H1 (cell line): ENCODE measurements around the gene SNAPC1. TPM values are rescaled to one million over a fixed set of nuclear protein-coding genes. Genes with fewer than 3 reads are reported as not detected.

Source experiments
- CTCF ChIA-PET: fragments of 300-600 bp; sonication (Branson Sonifier 250); formaldehyde crosslinking; loops from one replicate; lab custom pipeline; 2021; ENCODE audit not compliant: partially characterized antibody; lab: Charles Lee
- POLR2A ChIA-PET: fragments of 300-600 bp; sonication (Branson Sonifier 250); formaldehyde crosslinking; loops from one replicate; lab custom pipeline; 2021; ENCODE audit warnings: inconsistent platforms; ENCODE audit not compliant: partially characterized antibody; lab: Charles Lee
- DNase-seq, 2 experiments: peaks; one replicate each; pipeline versions ENCODE4 v3.0.0 to v3.0.0-alpha.2; 2010 to 2022; ENCODE audit warnings: low spot score in 2 of 2, low read depth in 1 of 2, mixed read lengths in 1 of 2
- FAIRE-seq: peaks from 2 replicates; lab custom pipeline; 2011; peaks lifted over from hg19 to GRCh38; lab: Jason Lieb, UNC
- H2AFZ ChIP-seq: 2 replicates; pipeline ENCODE4 v1.8.1; 2012; ENCODE audit warnings: low read length, inconsistent platforms
- H2AK5ac ChIP-seq: 2 replicates; pipeline ENCODE4 v1.6.1; 2013; ENCODE audit warnings: low read depth, low read length
- H2BK120ac ChIP-seq: replicated peaks from 2 replicates; pipeline ENCODE3; 2013; ENCODE audit warnings: low read depth, low read length, inconsistent platforms
- H2BK12ac ChIP-seq: 2 replicates; pipeline ENCODE4 v1.6.1; 2013; ENCODE audit warnings: low read depth, low read length
- H2BK15ac ChIP-seq: 2 replicates; pipeline ENCODE4 v1.6.1; 2013; ENCODE audit warnings: low read length
- H2BK20ac ChIP-seq: 2 replicates; pipeline ENCODE4 v1.6.1; 2013; ENCODE audit warnings: low read length
- H2BK5ac ChIP-seq: 2 replicates; pipeline ENCODE4 v1.6.1; 2013; ENCODE audit warnings: low read depth, low read length
- H3K14ac ChIP-seq: 2 replicates; pipeline ENCODE4 v1.6.1; 2013; ENCODE audit warnings: inconsistent platforms; ENCODE audit not compliant: insufficient read length
- H3K18ac ChIP-seq: 2 replicates; pipeline ENCODE4 v1.6.1; 2013; ENCODE audit warnings: low read length; ENCODE audit errors: extremely low read depth
- H3K23ac ChIP-seq: 2 replicates; pipeline ENCODE4 v1.6.1; 2013; ENCODE audit warnings: inconsistent platforms; ENCODE audit not compliant: insufficient read length
- H3K23me2 ChIP-seq: 2 replicates; pipeline ENCODE4 v1.6.1; 2013; ENCODE audit warnings: low read depth, low read length
- H3K27ac ChIP-seq: 2 replicates; pipeline ENCODE4 v1.6.1; 2011; ENCODE audit warnings: low read depth, low read length, inconsistent platforms
- H3K27me3 ChIP-seq, 4 experiments: replicated peaks in 1 of 4; 1 replicate in 1 of 4; 2 replicates in 3 of 4; pipeline versions ENCODE4 v1.6.1 to v1.8.1; 2011 to 2013; ENCODE audit warnings: low read length in 3 of 4, mild to moderate bottlenecking in 3 of 4, inconsistent platforms in 2 of 4, mixed read lengths in 2 of 4, moderate library complexity in 1 of 4; ENCODE audit not compliant: control insufficient read depth in 3 of 4, insufficient read depth in 3 of 4; ENCODE audit errors: extremely low read depth in 1 of 4
- H3K36me3 ChIP-seq, 4 experiments: 2 replicates each; pipeline versions ENCODE4 v1.6.1 to v1.8.1; 2011 to 2013; ENCODE audit warnings: mild to moderate bottlenecking in 4 of 4, low read length in 3 of 4, moderate library complexity in 2 of 4, control low read depth in 1 of 4, inconsistent platforms in 1 of 4; ENCODE audit not compliant: insufficient read depth in 4 of 4, control insufficient read depth in 2 of 4
- H3K4ac ChIP-seq: replicated peaks from 2 replicates; pipeline ENCODE3; 2013; ENCODE audit warnings: low read length, low read depth, mixed read lengths, inconsistent platforms; ENCODE audit not compliant: insufficient read length
- H3K4me1 ChIP-seq, 4 experiments: replicated peaks in 1 of 4; 1 replicate in 1 of 4; 2 replicates in 3 of 4; pipeline versions ENCODE4 v1.6.1 to v1.8.1; 2011 to 2013; ENCODE audit warnings: low read length in 3 of 4, inconsistent platforms in 2 of 4, mixed read lengths in 1 of 4; ENCODE audit not compliant: insufficient read depth in 4 of 4, control insufficient read depth in 3 of 4
- H3K4me2 ChIP-seq, 2 experiments: 2 replicates each; pipeline versions ENCODE4 v1.6.1 to v1.8.1; 2011 to 2013; ENCODE audit warnings: low read depth in 2 of 2, low read length in 2 of 2, control low read depth in 1 of 2, inconsistent platforms in 1 of 2, mild to moderate bottlenecking in 1 of 2; ENCODE audit not compliant: insufficient read depth in 1 of 2
- H3K4me3 ChIP-seq, 4 experiments: fragments of 200-600, 300-600 bp in 1 of 4; sonication (generic), shearing (Covaris generic), sonication (Bioruptor Twin) in 1 of 4; 2 replicates each; pipeline versions ENCODE4 v1.5.1 to v1.8.1; 2011 to 2016; ENCODE audit warnings: low read length in 4 of 4, low read depth in 3 of 4, control low read depth in 2 of 4, inconsistent platforms in 2 of 4, mild to moderate bottlenecking in 2 of 4, mixed read lengths in 1 of 4, moderate library complexity in 1 of 4; ENCODE audit not compliant: insufficient read depth in 2 of 4; ENCODE audit errors: extremely low read depth in 1 of 4
- H3K56ac ChIP-seq: replicated peaks from 2 replicates; pipeline ENCODE3; 2013; ENCODE audit warnings: low read depth, mild to moderate bottlenecking, mixed read lengths, low read length, inconsistent platforms; ENCODE audit not compliant: insufficient read length
- H3K79me1 ChIP-seq: 2 replicates; pipeline ENCODE4 v1.6.1; 2013; ENCODE audit warnings: low read depth, low read length, control low read depth
- H3K79me2 ChIP-seq, 2 experiments: 2 replicates each; pipeline versions ENCODE4 v1.6.1 to v1.8.1; 2012 to 2013; ENCODE audit warnings: low read length in 2 of 2, mild to moderate bottlenecking in 2 of 2, inconsistent platforms in 1 of 2; ENCODE audit not compliant: insufficient read depth in 2 of 2, control insufficient read depth in 1 of 2
- H3K9ac ChIP-seq, 4 experiments: replicated peaks in 1 of 4; 1 replicate in 1 of 4; 2 replicates in 3 of 4; pipeline versions ENCODE4 v1.6.1 to v1.8.1; 2011 to 2013; ENCODE audit warnings: low read depth in 3 of 4, low read length in 3 of 4, control low read depth in 2 of 4, mild to moderate bottlenecking in 2 of 4, moderate library complexity in 2 of 4, inconsistent platforms in 1 of 4; ENCODE audit errors: extremely low read depth in 1 of 4
- H3K9me3 ChIP-seq, 2 experiments: 2 replicates each; pipeline versions ENCODE4 v1.6.1 to v1.8.1; 2012 to 2013; ENCODE audit warnings: mild to moderate bottlenecking in 2 of 2, moderate library complexity in 2 of 2, control low read depth in 1 of 2, inconsistent platforms in 1 of 2, low read depth in 1 of 2, low read length in 1 of 2, mixed read lengths in 1 of 2; ENCODE audit not compliant: insufficient read depth in 2 of 2
- H4K20me1 ChIP-seq, 2 experiments: replicated peaks in 1 of 2; 2 replicates each; pipeline versions ENCODE3 to v1.8.1; 2011 to 2013; ENCODE audit warnings: inconsistent platforms in 2 of 2, low read length in 2 of 2, mild to moderate bottlenecking in 1 of 2; ENCODE audit not compliant: insufficient read depth in 2 of 2, control insufficient read depth in 1 of 2
- H4K5ac ChIP-seq: 2 replicates; pipeline ENCODE4 v1.6.1; 2013; ENCODE audit warnings: low read length, low read depth, mixed read lengths, inconsistent platforms; ENCODE audit not compliant: insufficient read length
- H4K8ac ChIP-seq: 2 replicates; pipeline ENCODE4 v1.8.0; 2013; ENCODE audit warnings: mild to moderate bottlenecking, moderate library complexity, low read length, inconsistent platforms; ENCODE audit not compliant: insufficient read depth; ENCODE audit errors: extremely low read depth
- H4K91ac ChIP-seq: replicated peaks from 2 replicates; pipeline ENCODE3; 2013; ENCODE audit warnings: low read length, mixed read lengths, inconsistent platforms; ENCODE audit not compliant: insufficient read length
- ASH2L ChIP-seq: fragments of 200-600, 300-600 bp; sonication (generic); IDR thresholded peaks from one replicate; pipeline ENCODE4 v1.7.1; 2017; ENCODE audit warnings: low read length
- EZH2 ChIP-seq: fragments of 200-600 bp; sonication (generic); IDR thresholded peaks from 2 replicates; pipeline ENCODE4 v1.7.1; 2012; ENCODE audit warnings: low read depth, mild to moderate bottlenecking, moderate library complexity, low read length, inconsistent platforms; ENCODE audit not compliant: severe bottlenecking
- JUND ChIP-seq: IDR thresholded peaks from 2 replicates; pipeline ENCODE4 v1.6.1; 2011; ENCODE audit warnings: mild to moderate bottlenecking, improper control_type of control experiment, low read length
- MAFK ChIP-seq: IDR thresholded peaks from 2 replicates; pipeline ENCODE4 v1.6.1; 2012; ENCODE audit warnings: low read depth, mild to moderate bottlenecking, improper control_type of control experiment, low read length
- PHF8 ChIP-seq: fragments of 200-600 bp; sonication (generic); conservative IDR thresholded peaks from 2 replicates; pipeline ENCODE4 v1.7.1; 2012; ENCODE audit warnings: low read depth, mild to moderate bottlenecking, inconsistent platforms, low read length, moderate library complexity
- POU5F1 ChIP-seq: IDR thresholded peaks from 2 replicates; pipeline ENCODE4 v1.6.1; 2011; ENCODE audit warnings: low read depth, mild to moderate bottlenecking, low read length, moderate library complexity
- RBBP5 ChIP-seq: IDR thresholded peaks from 2 replicates; pipeline ENCODE4 v1.7.1; 2012; ENCODE audit warnings: low read depth, mild to moderate bottlenecking, inconsistent platforms, low read length, moderate library complexity, borderline replicate concordance
- SAP30 ChIP-seq: fragments of 300-600 bp; sonication (generic); IDR thresholded peaks from 2 replicates; pipeline ENCODE4 v1.7.1; 2012; ENCODE audit warnings: low read length, moderate library complexity, mild to moderate bottlenecking, inconsistent platforms; ENCODE audit not compliant: insufficient read depth, insufficient replicate concordance
- SIN3A ChIP-seq, 2 experiments: IDR thresholded peaks in 1 of 2; conservative IDR thresholded peaks in 1 of 2; 2 replicates each; pipeline ENCODE4 v1.6.1; 2011 to 2012; ENCODE audit warnings: low read length in 2 of 2, improper control_type of control experiment in 1 of 2, low read depth in 1 of 2, mild to moderate bottlenecking in 1 of 2
- SIX5 ChIP-seq: IDR thresholded peaks from 2 replicates; pipeline ENCODE4 v1.6.1; 2011; ENCODE audit warnings: mild to moderate bottlenecking, low read depth, low read length
- SP2 ChIP-seq: IDR thresholded peaks from 2 replicates; pipeline ENCODE4 v1.6.1; 2012; ENCODE audit warnings: mild to moderate bottlenecking, low read length, inconsistent platforms
- TEAD4 ChIP-seq: IDR thresholded peaks from 2 replicates; pipeline ENCODE4 v1.6.1; 2012; ENCODE audit warnings: low read depth, low read length, inconsistent platforms, mixed read lengths
- polyA plus RNA-seq, 7 experiments: library from polyadenylated mRNA; depleted of rRNA in 3 of 7; stranded (reverse) in 5 of 7; unstranded in 2 of 7; fragments of >200 nt in 5 of 7; fragments of 200-250 nt in 2 of 7; gene quantifications; 1 replicate in 5 of 7; 2 replicates in 1 of 7; 4 replicates in 1 of 7; pipeline versions ENCODE4 v1.2.1 to v1.2.3, GENCODE V29; 2011 to 2013; ENCODE audit warnings: missing spikeins in 2 of 7, mixed read lengths in 2 of 7
- total RNA-seq: library from RNA; stranded (reverse); fragmentation: NEBNext Ultra II Directional; extraction: Animal tissue kit (Norgen Biotek cat#: 25700); gene quantifications from 2 replicates; pipeline ENCODE4 v1.2.1, GENCODE V29; 2021
- TF ChIP-seq, protein P1 (sequence below): IDR thresholded peaks from 2 replicates; pipeline ENCODE4 v1.6.1; 2012; ENCODE audit warnings: low read length, inconsistent platforms

The SNAPC1 gene
- total and polyA plus RNA-seq, 2 of the 8 experiments (the other 6 are each of a cell fraction or from before 2014, with no cell fraction given), result 5.8 to 11.1 TPM

DNA sequence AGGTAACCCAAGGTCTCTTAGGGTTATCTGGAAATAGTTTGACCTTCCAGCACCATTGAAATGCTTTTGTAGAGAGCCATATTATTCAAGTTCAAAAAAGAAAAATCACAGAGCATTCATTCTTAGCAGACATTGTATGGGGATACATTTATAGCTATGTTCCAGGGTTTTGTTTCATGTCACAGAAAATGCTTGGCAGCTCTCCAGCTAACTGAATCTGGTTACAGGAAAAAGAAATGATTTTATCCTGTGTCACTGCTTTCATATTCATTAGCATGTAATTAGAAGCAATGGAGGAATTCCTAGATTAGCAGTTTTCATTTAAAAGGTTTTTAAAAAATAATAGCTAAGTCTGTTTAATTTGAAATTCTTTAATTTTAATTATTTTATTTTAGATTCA lies 78.9 kb downstream of the SNAPC1 start:
- Histone ChIP-seq H3K9ac (no peak overlapping the region), H4K20me1 (no peaks in the 10 kb centered on the region), H2BK120ac (no peak overlapping the region), H3K79me2 (no peaks in the 10 kb centered on the region), H3K79me1 (no peaks in the 10 kb centered on the region), H3K14ac (no peak overlapping the region), H3K23ac (no peak overlapping the region), H3K56ac (no peak overlapping the region), H2AFZ (no peak overlapping the region), H3K4ac (no peak overlapping the region), H2BK12ac (no peak overlapping the region), H2BK5ac (no peak overlapping the region), H4K5ac (no peak overlapping the region), H2AK5ac (no peak overlapping the region), H2BK15ac (no peak overlapping the region), H3K4me1 (peaks cover 0 to under 1% (median 0%) of the 10 kb centered on the region in 4 experiments; a peak in 3 of 7 replicates), H3K23me2 (no peaks in the 10 kb centered on the region; the same call in 1 of the 2 replicates), H3K9me3 (no peaks in the 10 kb centered on the region), H2BK20ac (no peak overlapping the region)
- CTCF ChIA-PET, result interaction anchor here (1.0 to 1.8 kb wide), 5 partner anchors 19 to 380 kb away, joined by 3 to 8 read pairs (median 5); no protein-coding TSS in a partner anchor
- FAIRE-seq (no peak), DNase-seq (no peak)
- TF ChIP-seq PHF8, result no peak
- TF ChIP-seq SP2, result no peak
- no peak for TF ChIP-seq SIN3A (conservative IDR thresholded peaks at IDR 0.05 in 1 of 2, IDR thresholded peaks at IDR 0.05 in 1 of 2; ENCODE audit: low read depth in 1 of 2, low read length in 2 of 2)
- TF ChIP-seq, protein P1, sequence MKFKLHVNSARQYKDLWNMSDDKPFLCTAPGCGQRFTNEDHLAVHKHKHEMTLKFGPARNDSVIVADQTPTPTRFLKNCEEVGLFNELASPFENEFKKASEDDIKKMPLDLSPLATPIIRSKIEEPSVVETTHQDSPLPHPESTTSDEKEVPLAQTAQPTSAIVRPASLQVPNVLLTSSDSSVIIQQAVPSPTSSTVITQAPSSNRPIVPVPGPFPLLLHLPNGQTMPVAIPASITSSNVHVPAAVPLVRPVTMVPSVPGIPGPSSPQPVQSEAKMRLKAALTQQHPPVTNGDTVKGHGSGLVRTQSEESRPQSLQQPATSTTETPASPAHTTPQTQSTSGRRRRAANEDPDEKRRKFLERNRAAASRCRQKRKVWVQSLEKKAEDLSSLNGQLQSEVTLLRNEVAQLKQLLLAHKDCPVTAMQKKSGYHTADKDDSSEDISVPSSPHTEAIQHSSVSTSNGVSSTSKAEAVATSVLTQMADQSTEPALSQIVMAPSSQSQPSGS, result no peak
- no peak for TF ChIP-seq RBBP5
- no peak for TF ChIP-seq SAP30
- no peak for TF ChIP-seq MAFK
- no peak for TF ChIP-seq TEAD4
- no peak for TF ChIP-seq EZH2
- no peak for TF ChIP-seq ASH2L
- TF ChIP-seq JUND, result no peak
- no peak for TF ChIP-seq SIX5
- no peak for TF ChIP-seq POU5F1
- TF ChIP-seq, all 59 proteins: peak for 0
- H3K36me3 ChIP-seq, result no peaks in the 10 kb centered on the region
- H3K18ac ChIP-seq, result no peak overlapping the region
- no peaks in the 10 kb centered on the region; a peak in 1 of 7 replicates for H3K27me3 ChIP-seq
- H4K8ac ChIP-seq, result no peak overlapping the region
- no peak overlapping the region for H3K4me2 ChIP-seq
- POLR2A ChIA-PET, result no interaction called here
- no peak overlapping the region for H4K91ac ChIP-seq
- H3K27ac ChIP-seq, result no peak overlapping the region
- H3K4me3 ChIP-seq, result no peak overlapping the region
